ENCODE measurements around the gene ROR1.

GRCh38 chr1:64126581-64126980 lies 352.8 kb downstream of the ROR1 start:
- TF ChIP-seq, protein P1, sequence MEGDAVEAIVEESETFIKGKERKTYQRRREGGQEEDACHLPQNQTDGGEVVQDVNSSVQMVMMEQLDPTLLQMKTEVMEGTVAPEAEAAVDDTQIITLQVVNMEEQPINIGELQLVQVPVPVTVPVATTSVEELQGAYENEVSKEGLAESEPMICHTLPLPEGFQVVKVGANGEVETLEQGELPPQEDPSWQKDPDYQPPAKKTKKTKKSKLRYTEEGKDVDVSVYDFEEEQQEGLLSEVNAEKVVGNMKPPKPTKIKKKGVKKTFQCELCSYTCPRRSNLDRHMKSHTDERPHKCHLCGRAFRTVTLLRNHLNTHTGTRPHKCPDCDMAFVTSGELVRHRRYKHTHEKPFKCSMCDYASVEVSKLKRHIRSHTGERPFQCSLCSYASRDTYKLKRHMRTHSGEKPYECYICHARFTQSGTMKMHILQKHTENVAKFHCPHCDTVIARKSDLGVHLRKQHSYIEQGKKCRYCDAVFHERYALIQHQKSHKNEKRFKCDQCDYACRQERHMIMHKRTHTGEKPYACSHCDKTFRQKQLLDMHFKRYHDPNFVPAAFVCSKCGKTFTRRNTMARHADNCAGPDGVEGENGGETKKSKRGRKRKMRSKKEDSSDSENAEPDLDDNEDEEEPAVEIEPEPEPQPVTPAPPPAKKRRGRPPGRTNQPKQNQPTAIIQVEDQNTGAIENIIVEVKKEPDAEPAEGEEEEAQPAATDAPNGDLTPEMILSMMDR (IDR thresholded peaks at IDR 0.05; ENCODE audit: low read length) = no peak
- no peak for TF ChIP-seq EZH2 (optimal IDR thresholded peaks at IDR 0.05; ENCODE audit: low read depth, low read length)
